Upper lobe of left lung (tissue), 4 donors: Measurements from ENCODE around the gene C1QL1.

Experiments
- POLR2A ChIP-seq, 4 donors: fragments of 450-650 bp; IDR thresholded peaks; one replicate each; pipeline ENCODE4 v1.5.1; 2016 to 2017; ENCODE audit warnings: antibody characterized with exemption in 4 of 4, mild to moderate bottlenecking in 2 of 4
- POLR2AphosphoS5 ChIP-seq, 2 donors: sonication (generic); formaldehyde crosslinking; IDR thresholded peaks; one replicate each; pipeline ENCODE4 v1.5.1; 2017; ENCODE audit warnings: antibody characterized with exemption in 2 of 2

GRCh38 chr17:44913676-44914075 lies 54.4 kb downstream of the C1QL1 start:
- no peak for TF ChIP-seq POLR2AphosphoS5 (IDR thresholded peaks at IDR 0.05)
- no peak for TF ChIP-seq POLR2A (IDR thresholded peaks at IDR 0.05)
